ENCODE results near the gene GSG1.
"Not testable (repeated sequence)": the region's sequence is repeated elsewhere in the genome, so short reads cannot be mapped to it uniquely, and the experiment has no call there.

GSG1 gene

DNA sequence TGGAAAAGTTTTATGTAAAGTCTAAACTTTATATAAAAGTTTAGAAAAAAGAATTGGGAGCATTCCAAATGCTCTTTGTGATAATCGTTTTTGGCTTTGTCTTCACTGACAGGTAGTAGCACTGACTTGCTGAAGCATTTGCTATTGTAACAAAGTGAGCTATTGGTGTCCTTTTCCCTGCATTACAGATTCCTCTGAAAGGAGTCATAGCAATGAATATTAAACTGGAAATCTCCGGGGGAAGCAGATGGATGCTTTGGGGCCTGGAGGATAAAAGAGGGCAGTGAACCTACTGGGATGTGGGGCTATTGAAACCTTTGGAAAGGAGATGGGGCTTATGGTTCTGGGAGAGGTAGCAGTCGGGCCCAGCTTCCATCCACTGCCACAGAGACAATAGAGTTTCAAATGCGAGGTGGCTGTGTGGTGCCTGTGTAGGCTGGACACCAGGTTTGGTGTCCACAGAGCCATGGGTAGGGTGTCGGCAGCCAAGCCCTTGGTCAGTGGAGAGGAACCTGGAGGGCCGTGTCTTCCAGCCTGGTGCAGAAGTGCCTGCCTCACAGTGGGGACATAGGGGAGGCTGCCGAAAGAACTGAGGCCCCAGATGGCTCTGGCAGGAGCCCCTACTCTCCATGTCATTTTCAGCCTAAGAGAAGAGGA, 10.1 kb downstream of the GSG1 start:
- no peak for DNase-seq

DNA sequence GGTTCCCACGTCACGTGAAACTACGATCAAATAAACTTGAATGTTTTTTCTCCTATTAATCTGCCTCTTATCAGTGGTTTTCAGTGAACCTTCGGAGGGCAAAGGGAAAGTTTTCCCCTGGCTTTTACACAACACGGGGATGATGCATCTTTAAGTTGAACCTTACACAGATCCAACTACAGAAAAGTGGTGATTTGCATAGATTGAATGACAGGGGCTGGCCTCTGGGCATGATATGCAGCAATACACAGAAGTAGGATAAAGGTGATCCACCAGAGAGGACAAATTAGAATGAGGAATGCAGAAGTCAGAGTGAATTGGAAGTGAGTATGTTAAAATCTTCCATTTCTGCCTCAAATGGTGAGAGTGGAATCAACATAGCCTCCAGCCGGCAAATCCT, 11.6 kb downstream of the GSG1 start:
- no peak for DNase-seq

DNA sequence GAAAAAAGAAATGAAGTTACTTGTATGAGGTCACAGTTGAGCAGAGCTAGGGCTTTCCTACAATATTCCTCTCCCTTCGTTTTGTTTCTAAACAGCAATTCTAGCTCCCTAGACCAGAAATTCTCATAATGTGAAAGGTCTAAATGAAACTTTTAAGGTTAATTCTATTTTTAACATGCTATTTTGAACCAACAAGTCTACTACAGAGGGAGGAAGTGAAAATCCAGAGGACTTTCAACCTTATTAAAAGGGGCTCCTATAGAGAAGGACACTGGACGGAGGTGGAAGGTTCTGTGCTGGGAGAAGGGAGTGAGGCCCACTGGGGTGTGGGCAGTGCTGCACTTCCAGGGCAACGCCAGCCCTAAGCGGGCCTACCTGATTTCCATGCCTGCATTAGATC, 13.4 kb downstream of the GSG1 start:
- DNase-seq: no peak

DNA sequence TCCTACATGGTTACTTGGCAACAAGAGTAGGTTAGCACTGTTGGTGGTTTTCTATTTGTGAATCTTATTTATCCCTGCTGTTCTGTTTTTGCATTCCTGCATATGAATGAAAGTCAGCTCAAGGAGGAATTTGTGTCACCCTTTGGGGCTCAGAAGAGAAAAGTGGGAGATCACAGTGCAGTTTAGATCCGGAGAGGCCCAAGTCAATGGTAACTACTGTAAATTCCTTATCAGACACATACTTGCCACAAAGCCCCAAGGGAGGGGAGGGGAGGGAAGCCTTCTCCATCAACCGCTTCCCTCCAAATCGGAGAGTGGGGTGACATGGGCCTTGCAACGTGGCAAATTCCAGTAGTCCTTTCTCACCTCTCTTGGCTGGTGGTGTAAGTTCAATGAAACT, 15.0 kb downstream of the GSG1 start:
- no peak for DNase-seq

DNA sequence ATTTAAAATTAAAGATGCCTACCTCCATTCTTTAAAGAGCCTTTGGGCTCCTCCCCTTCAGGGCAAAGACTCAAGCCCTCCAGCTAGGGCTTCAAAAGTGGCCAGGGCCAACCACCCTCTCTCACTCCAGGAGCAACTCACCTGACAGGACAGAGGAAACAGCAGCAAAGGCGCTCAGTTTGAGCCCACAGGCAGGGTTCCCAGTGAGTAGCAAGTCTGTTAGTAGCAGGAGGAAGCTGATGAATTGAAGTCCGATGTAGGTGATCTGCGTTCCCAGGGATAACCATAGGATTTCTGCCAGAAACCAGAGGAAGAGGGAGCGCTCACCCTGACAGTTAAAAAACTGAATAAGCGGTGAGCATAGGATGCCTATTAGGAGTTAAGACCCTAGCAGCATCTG, 15.7 kb downstream of the GSG1 start:
- DNase-seq: no peak

DNA sequence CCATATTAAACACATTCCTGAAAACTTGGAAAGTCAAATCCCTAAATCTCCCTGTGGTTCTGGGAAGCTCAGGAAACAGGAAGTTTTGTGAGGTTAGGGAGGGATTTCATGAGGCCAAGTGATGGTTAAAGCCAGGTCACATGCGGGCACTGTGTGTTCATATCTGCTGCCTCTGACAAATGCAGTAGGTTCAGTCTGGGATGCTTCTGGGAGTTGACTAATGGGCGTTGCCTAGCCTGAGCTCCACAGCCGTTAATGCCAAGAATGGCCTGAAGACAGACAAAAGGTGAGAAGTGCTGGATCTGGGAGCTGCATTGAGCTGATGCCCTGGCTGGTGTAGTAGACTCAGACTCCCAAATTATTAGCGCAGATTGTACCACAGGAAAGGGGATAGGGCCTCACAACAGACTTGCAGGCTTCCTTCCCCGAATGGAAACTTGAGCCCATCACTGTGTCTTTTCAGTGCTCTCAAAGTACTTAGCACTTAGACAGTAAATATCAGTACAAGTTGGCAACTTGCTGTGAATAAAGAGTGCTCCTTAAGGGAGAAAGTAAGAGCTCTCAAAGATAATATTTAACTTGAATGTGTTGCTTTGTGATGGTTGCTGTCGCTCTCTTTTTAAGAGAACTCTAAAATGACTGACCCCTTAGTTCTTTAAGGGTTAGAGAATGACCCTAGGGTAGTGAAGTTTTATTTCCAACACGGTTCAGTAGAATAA, 17.3 kb downstream of the GSG1 start:
- no peak for DNase-seq

DNA sequence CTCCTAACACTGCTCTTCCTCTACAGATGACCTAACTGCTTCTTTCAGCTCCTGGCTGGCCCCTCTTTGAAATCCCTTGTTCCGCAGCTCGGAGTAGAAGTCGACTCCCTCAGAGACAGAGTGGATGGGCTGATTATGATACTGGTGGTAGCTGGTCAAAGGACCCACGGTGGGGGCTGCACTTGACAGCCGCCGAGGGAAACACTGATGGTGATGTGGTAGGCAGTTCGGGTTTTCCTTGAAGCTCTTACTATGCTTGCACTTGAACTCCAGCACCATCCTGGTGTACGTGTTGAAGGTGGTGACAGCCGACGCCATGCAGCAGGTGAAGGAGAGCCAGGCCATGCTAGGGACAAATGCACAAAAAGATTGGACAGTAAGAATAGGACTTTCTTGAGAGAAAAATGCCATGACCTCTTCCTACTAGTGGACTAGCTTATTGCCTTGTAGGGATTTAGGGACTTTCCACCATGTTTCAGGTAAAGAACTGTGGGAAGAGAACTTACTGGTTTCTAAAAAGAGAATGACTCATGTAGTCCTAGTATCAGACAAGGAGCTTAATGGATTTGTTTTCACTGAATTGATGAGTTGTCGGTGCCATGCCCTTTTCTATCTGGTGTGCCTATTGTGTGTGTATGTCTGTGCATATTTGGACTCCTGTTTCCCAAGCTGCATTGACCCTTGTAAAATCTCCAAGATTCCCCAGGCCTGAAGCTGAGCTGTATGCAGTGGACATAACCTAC, 18.4 kb downstream of the GSG1 start:
- DNase-seq: no peak

DNA sequence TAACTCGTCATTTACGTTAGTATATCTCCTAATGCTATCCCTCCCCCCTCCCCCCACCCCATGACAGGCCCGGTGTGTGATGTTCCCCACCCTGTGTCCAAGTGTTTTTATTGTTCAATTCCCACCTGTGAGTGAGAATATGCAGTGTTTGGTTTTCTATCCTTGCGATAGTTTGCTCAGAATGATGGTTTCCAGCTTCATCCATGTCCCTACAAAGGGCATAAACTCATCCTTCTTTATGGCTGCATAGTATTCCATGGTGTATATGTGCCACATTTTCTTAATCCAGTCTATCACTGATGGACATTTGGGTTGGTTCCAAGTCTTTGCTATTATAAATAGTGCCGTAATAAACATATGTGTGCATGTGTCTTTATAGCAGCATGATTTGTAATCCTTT, 19.8 kb downstream of the GSG1 start:
- DNase-seq: not testable (repeated sequence)

DNA sequence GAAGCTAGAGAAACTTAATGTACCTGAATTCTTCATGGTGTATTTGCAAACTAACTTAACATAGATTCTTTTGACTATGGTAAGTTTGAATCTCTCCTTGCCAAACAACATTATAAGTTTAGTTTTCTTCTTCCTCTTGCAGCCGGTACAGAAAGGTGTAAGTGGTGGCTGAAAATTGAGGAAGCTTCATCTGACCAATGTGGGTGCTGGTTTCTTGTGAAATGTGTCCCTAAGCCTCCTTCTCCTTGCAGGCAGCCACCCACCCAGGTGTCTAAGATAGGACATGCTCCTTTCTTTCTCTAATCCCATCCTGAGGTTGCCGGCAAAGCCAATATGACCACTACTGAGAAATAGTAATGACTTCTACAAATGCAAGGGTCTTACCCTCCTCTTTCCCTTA, 20.6 kb downstream of the GSG1 start:
- no peak for DNase-seq

DNA sequence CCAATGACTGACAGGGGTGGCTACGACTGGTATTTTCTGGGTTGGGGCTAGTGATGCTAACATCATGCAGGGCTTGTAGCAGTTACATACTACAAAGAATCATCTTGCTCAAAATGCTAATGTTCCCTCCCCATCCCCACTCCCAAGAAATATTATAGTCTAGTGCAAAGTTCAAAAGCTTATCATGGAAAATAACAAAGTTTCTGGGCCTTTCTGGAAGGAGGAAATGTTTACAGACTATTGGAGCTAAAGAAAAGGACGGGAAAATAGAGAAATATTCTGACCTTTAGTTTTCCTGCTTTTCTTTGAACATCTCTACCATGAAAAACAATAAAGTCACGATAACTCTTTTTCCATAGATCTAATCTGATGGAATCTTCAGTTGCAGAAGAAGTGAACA, 23.2 kb downstream of the GSG1 start:
- no peak for DNase-seq

DNA sequence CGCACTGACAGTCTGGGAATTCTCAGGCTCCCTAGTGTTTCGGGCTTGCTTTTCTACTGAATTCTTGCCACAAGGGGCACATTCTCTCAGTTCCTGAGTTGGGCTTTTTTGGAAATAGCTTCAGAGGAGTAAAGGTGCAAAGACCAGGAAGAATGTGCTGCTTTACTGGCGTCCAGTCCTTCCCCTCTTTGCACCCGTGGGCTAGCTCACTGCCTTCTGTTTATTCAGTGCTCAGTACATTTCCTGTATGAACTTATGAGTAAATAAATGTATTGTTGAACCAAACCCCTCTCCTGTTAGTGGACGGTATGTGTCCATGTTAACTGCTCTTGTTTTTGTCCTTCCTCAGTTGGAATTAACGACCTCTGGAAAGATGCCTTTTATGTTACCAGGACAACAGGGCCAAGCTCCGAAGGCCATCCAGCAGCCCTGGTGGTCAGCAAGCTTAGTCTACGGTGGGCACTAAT, 24.0 kb downstream of the GSG1 start:
- DNase-seq: no peak

DNA sequence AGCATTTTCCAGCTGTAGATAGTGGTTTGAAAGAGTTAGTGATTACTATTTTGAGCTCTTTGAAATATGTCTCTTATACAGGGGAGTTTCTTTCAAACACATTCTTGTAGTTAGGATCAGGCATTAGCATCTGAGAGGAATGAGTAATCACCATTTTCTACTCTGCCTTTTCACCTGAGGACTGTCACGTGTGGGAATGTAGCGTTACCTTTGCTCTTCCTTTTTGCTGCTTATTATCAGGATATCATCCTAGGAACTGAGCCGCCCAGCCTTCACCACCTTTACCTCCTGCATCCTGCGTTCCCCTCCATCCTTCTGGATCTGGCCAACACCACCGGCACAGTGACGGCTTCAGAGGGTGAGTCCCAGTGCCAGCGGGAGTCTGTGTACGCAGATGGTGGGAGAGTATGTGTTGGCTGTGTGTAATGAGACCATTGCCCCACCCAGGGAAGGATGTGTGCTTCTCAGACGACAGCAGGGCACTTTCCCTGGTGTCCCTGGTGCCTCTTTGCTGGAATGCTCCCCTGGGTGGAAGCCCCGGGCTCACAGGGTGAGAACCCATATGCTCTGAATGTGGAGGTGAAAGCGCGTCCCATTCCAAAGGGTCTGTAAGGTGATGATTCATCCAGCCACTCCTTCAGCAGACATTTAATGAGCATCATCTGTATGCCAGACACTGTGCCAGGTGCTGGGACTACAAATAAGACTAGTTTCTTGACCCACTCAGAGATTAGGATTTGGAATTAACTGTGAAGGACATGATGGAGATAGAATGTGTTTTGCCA, 27.5 kb downstream of the GSG1 start:
- DNase-seq: no peak

DNA sequence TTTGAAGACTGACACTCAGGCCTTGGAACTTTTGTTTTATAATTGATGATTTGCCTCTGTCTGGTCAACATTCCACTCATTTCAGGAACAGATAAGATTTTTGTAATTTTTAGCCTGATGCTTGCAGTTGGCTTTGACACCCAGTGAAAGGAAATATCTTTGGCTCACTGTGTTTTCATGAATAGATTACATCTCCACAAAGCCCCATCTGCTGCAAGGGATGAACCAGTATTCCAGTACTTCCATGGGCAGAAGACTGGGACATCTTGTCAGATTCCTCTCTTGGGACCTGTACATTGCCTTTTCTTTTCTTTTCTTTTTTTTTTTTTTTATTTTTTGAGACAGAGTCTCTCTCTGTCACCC, 28.4 kb downstream of the GSG1 start:
- DNase-seq: no peak

DNA sequence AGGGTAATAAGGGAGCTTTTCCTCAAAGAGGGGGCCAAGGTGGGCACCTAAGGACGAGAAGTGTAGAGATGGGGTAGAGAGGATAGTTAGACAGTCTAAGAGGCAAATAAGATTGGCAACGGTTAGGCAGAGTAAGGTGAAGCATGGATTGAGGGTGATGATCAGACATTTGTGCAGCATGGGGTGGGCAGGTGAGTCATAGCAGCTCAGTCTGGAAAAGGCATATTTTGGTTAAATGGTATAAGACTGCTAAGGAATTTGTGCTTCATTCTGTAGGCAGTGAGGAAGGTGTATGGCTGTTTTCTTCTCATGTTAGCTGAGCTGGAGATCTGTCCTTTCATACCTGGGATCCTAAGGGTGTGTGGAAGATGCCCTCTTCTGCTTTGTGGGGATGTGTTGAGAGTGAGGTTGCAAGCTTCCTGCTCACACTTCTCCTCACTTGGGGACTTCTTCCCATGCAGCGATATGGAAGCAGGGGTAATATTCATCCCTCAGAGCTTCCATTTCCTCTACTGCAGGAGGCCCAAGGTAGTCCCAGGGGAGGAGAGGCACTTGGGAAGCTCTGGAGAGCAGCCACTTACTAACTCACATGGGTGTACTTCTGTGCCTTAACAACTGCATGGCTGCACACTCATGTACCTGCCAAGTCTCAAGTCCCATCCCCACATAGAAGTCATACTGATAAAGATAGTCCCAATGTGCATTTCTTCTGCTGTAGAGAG, 28.9 kb downstream of the GSG1 start:
- DNase-seq: peak in 7 of 56 donors; percentile 8 to 22 (median 20)

DNA sequence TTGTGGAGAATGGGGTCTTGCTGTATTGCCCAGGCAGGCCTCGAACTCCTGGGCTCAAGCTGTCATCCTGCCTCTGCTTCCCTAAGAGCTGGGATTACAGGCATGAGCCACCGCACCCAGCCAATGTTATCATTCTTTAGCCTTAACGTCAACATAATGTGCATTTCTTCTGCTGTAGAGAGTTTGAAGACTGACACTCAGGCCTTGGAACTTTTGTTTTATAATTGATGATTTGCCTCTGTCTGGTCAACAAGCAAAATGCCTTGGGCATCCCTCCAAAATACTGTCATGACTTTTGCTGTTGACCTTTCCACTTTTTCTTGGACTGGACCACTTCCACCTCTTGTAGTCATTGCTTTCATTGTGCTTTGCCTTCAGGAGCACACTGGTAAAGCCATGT, 30.3 kb downstream of the GSG1 start:
- DNase-seq: no peak

DNA sequence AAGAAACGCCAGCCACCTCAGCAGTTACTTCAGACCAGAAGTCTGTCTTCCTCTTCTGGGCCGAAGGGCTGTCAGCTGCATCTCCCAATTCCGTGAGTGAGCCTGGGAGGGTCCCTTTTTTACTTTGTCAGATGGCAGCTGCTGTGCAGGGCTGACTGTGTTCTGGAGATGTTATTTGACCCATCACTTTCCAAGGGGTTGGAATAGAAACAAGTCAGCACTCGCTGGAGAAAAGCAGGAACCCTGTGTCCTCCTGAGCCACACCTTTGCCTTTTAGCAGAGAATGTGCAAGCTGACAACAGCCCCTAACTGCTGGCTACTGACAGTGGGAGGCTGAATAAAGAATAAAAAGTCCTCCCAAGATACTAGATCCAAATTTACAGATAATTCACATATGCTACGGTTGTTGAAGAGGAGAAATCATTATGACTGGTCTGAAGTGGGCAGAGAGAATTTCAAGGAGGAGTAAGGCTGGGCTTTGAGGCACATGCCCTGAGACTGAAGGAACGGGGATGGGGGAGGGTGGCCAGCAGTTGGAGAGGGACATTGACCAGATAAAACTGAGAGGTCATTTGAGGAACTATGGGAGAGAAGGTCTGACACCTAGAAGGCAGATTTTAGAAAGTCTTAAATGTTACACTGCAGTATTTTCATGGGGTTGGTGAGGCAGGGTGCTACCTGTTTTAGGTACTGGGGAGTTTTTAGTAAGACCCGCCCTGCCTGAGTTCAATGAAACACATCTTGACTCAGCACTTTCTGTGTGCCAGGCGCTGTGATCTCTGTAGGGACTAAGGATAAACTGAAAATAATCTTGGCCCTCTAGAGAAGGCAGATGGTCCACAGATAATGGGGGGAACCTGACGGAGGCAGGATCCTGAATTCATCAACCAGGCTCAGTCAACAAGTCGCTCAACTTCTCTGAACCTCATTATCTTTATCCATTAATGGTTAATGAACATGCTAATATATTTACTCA, 31.9 kb downstream of the GSG1 start:
- DNase-seq: no peak

DNA sequence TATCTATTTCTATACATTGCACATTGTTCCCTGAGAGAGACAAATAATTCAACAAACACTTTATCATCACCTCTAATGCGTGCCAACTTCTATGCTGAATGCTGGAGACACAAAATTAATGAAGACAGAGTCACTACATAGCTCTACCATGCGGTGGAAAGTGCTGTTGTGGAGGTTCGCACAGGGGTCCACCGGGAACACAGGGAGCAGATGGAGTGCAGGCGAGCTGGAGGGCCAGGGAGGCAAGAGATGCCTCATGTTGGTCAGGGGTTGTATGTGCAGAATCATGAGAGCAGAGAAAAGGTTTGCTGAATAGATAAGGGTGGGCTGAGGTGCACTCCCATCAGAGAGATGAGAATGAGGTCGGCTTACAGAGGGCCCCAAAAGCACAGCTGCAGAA, 34.1 kb downstream of the GSG1 start:
- no peak for DNase-seq

DNA sequence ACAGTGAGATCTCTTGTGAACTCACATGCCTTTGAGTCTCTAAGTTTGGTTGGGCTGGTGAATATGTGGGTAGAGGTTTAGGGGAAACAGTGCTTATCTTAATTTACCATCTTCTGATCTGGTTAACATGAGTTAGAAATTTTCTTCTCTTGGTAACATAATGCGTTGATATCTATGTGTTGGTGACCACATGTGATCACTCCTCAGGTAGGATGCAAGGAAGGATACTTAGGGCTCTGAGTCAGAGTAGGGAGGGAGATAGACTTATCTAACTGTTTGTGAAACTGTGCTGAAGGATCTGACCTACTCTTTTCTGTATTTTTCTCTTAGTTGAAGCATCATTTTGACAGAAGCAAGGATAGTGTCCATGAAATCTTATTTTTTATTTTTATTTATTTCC, 36.1 kb downstream of the GSG1 start:
- DNase-seq: no peak

DNA sequence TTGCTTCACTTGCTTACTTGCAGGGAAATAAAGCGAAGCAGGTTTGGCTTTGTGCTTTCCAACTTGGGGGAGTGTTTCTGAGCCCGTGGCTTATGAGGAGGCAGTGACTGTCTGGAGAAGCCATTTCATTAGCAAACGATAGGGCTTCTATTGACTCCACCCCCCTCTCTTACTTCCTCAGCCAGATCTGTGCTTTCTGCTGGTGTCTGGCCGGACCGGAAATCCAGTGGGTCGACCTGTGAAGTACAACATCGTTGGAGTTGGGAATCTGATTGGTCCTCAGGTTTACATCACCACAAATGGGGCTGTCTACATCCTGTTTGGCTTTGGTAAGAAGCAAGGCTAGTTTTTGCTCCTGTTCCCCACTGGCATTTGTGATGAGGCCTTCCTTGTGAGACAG, 37.0 kb downstream of the GSG1 start:
- no peak for DNase-seq

DNA sequence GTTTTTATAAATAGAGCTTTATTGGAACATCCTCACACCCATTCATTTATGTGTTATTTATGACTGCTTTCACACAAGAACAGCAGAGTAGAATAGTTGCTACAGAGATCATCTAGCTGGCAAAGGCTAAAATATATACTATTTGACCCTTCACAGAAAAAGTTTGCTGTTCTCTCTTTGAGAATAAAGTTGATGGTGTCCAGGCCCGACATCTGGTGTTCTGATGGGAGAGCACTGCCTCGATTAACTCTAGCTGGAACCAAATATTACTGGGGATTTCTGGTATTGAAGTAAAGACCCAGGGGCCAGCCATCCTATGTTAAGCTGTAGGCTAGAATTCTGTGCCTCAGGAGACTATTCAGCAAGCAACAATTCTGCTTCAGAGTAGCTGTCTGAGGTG, 37.5 kb downstream of the GSG1 start:
- no peak for DNase-seq
